GM04504 (cell line): ENCODE measurements around the gene ELAVL1.
"Not testable (repeated sequence)": the region's sequence is repeated elsewhere in the genome, so short reads cannot be mapped to it uniquely, and the experiment has no call there.

Experiments
- DNase-seq: peaks from one replicate; pipeline ENCODE4 v3.0.0-alpha.2; 2012; ENCODE audit warnings: low read depth

ELAVL1 gene

GRCh38 chr19:7921302-7921966, 84.0 kb downstream of the ELAVL1 start:
- no peak for DNase-seq

GRCh38 chr19:7920519-7921301, 84.7 kb downstream of the ELAVL1 start:
- peak; percentile 93 for DNase-seq

GRCh38 chr19:7919610-7920518, 85.6 kb downstream of the ELAVL1 start, which contains the start of gene SNAPC2:
TSS of gene SNAPC2 (plus strand) at chr19:7920338. CDS start at chr19:7920367, 29 bp downstream.
- peak; percentile 87 for DNase-seq

GRCh38 chr19:7918615-7919421, 86.6 kb downstream of the ELAVL1 start:
- no peak for DNase-seq

GRCh38 chr19:7918062-7918614, 87.3 kb downstream of the ELAVL1 start:
- not testable (repeated sequence) for DNase-seq

GRCh38 chr19:7917267-7918061, 88.0 kb downstream of the ELAVL1 start:
- no peak for DNase-seq

GRCh38 chr19:7916955-7917266, 88.5 kb downstream of the ELAVL1 start:
- DNase-seq, result no peak

GRCh38 chr19:7916103-7916954, 89.1 kb downstream of the ELAVL1 start:
- DNase-seq, result no peak

- no peak for DNase-seq
These were observed 90.0 kb downstream of the ELAVL1 start for GRCh38 chr19:7915250-7916102.

- DNase-seq, result no peak
These were observed 90.8 kb downstream of the ELAVL1 start, which contains the start of gene TGFBR3L for GRCh38 chr19:7914598-7915045. TSS of gene TGFBR3L (plus strand) at chr19:7914830.

GRCh38 chr19:7914099-7914498, 91.3 kb downstream of the ELAVL1 start:
- no peak for DNase-seq

GRCh38 chr19:7913652-7914051, 91.8 kb downstream of the ELAVL1 start:
- no peak for DNase-seq

GRCh38 chr19:7912697-7913564, 92.5 kb downstream of the ELAVL1 start:
- DNase-seq, result no peak

- no peak for DNase-seq
These were observed 93.2 kb downstream of the ELAVL1 start for GRCh38 chr19:7912144-7912696.

GRCh38 chr19:7911508-7912143, 93.8 kb downstream of the ELAVL1 start:
- no peak for DNase-seq

GRCh38 chr19:7910321-7911161, 94.9 kb downstream of the ELAVL1 start:
- no peak for DNase-seq
